Measurements from ENCODE around the gene DHX35.

DHX35 gene

GRCh38 chr20:39050555-39050902 is 88.4 kb downstream of the DHX35 start:
- TF ChIP-seq CTCF (IDR thresholded peaks at IDR 0.05; ENCODE audit: borderline replicate concordance, insufficient read depth, low read depth, low read length): no peak
- peak overlapping the region; percentile 65 for H3K4me3 ChIP-seq (ENCODE audit: low read depth, low read length)

GRCh38 chr20:39052676-39053075 is 90.5 kb downstream of the DHX35 start:
- no peak overlapping the region for H3K4me3 ChIP-seq (ENCODE audit: low read depth, low read length)
- no peak for TF ChIP-seq CTCF (IDR thresholded peaks at IDR 0.05; ENCODE audit: borderline replicate concordance, insufficient read depth, low read depth, low read length)

- H3K4me3 ChIP-seq (ENCODE audit: low read depth, low read length): no peak overlapping the region
- TF ChIP-seq CTCF (IDR thresholded peaks at IDR 0.05; ENCODE audit: borderline replicate concordance, insufficient read depth, low read depth, low read length): no peak
Measured at GRCh38 chr20:39057143-39057542, 95.0 kb downstream of the DHX35 start.

- no peak overlapping the region for H3K4me3 ChIP-seq (ENCODE audit: low read depth, low read length)
- no peak for TF ChIP-seq CTCF (IDR thresholded peaks at IDR 0.05; ENCODE audit: borderline replicate concordance, insufficient read depth, low read depth, low read length)
Measured at GRCh38 chr20:39057911-39058310, 95.8 kb downstream of the DHX35 start.

- no peak overlapping the region for H3K4me3 ChIP-seq (ENCODE audit: low read depth, low read length)
- no peak for TF ChIP-seq CTCF (IDR thresholded peaks at IDR 0.05; ENCODE audit: borderline replicate concordance, insufficient read depth, low read depth, low read length)
Measured at GRCh38 chr20:39059036-39059435, 96.9 kb downstream of the DHX35 start.

GRCh38 chr20:39066471-39067242 is 104.5 kb downstream of the DHX35 start:
- TF ChIP-seq CTCF (IDR thresholded peaks at IDR 0.05; ENCODE audit: borderline replicate concordance, insufficient read depth, low read depth, low read length): no peak

GRCh38 chr20:39067526-39068216 is 105.5 kb downstream of the DHX35 start:
- H3K4me3 ChIP-seq (ENCODE audit: low read depth, low read length): no peak overlapping the region
- no peak for TF ChIP-seq CTCF (IDR thresholded peaks at IDR 0.05; ENCODE audit: borderline replicate concordance, insufficient read depth, low read depth, low read length)

More at GRCh38 chr20:39066471-39067242, 104.5 kb downstream of the DHX35 start:
- no peak overlapping the region for H3K4me3 ChIP-seq (ENCODE audit: low read depth, low read length)
